ENCODE data around the gene GMCL2. TPM values are rescaled to one million over a fixed set of nuclear protein-coding genes. Genes with fewer than 3 reads are reported as not detected.
A peak's percentile ranks its signal among the peaks of the same experiment; 100 is the strongest.

Gene GMCL2
- total RNA-seq, 6 experiments from 2014 or later: not detected

- 75% methylated on average over 2 of the region's 2 CpGs for whole genome bisulfite sequencing (ENCODE audit: insufficient coverage, low coverage, low lambda C conversion rate, missing lambda C conversion rate)
- Histone ChIP-seq H3K27me3 (no peaks in the 10 kb centered on the region), H3K27ac (no peak overlapping the region), H3K9me3 (no peaks in the 10 kb centered on the region), H3K4me3 (no peak overlapping the region), H3K36me3 (no peaks in the 10 kb centered on the region), H3K4me1 (no peaks in the 10 kb centered on the region)
- TF ChIP-seq CTCF (IDR thresholded peaks at IDR 0.05) (no peak), POLR2A (IDR thresholded peaks at IDR 0.05) (no peak)
- intact Hi-C loops (cut with DNase I): no loop called here
- DNase-seq: no peak
- ATAC-seq: no peak
These were observed 16.7 kb downstream of the GMCL2 start for GRCh38 chr5:178170455-178170854.

GRCh38 chr5:178165581-178165980, 21.6 kb downstream of the GMCL2 start:
- WGBS (ENCODE audit: insufficient coverage, low coverage, low lambda C conversion rate, missing lambda C conversion rate): 80% methylated on average over 1 of the region's 38 CpGs
- Histone ChIP-seq H3K36me3 (no peaks in the 10 kb centered on the region), H3K27ac (no peak overlapping the region), H3K4me3 (no peak overlapping the region), H3K9me3 (no peaks in the 10 kb centered on the region), H3K27me3 (no peaks in the 10 kb centered on the region), H3K4me1 (peaks cover 0 to 7% (median 0%) of the 10 kb centered on the region in 4 donors)
- TF ChIP-seq CTCF (IDR thresholded peaks at IDR 0.05): no peak
- TF ChIP-seq POLR2A (IDR thresholded peaks at IDR 0.05): no peak
- intact Hi-C loops (cut with DNase I): loop anchor here in 1 of 2 donors (10.0 kb wide), 1 partner anchor 91 kb away; no protein-coding TSS in a partner anchor
- no peak for ATAC-seq
- no peak for DNase-seq

GRCh38 chr5:178163772-178164735, 23.1 kb downstream of the GMCL2 start:
- ATAC-seq (peak; percentile 100), DNase-seq (peak; percentile 86 to 88 (median 86))
- intact Hi-C loops (cut with DNase I): loop anchor here (5.0 to 10.0 kb wide), 2 partner anchors 87 to 89 kb away; no protein-coding TSS in a partner anchor
- Histone ChIP-seq H3K9me3 (no peaks in the 10 kb centered on the region), H3K4me3 (no peak overlapping the region), H3K27ac (no peak overlapping the region), H3K4me1 (peaks cover 0 to 7% (median 0%) of the 10 kb centered on the region in 4 donors), H3K27me3 (no peaks in the 10 kb centered on the region), H3K36me3 (no peaks in the 10 kb centered on the region)
- WGBS (ENCODE audit: insufficient coverage, low coverage, low lambda C conversion rate, missing lambda C conversion rate): 18% methylated on average over 11 of the region's 33 CpGs
- TF ChIP-seq POLR2A (IDR thresholded peaks at IDR 0.05): no peak
- TF ChIP-seq CTCF (IDR thresholded peaks at IDR 0.05): peak; percentile 97 to 99 (median 98)

- Histone ChIP-seq H3K9me3 (no peaks in the 10 kb centered on the region), H3K36me3 (no peaks in the 10 kb centered on the region), H3K27me3 (no peaks in the 10 kb centered on the region), H3K4me1 (peaks cover 0 to 7% (median 0%) of the 10 kb centered on the region in 4 donors), H3K27ac (no peak overlapping the region), H3K4me3 (no peak overlapping the region)
- TF ChIP-seq POLR2A (IDR thresholded peaks at IDR 0.05) (no peak), CTCF (IDR thresholded peaks at IDR 0.05) (no peak)
- DNase-seq (no peak), ATAC-seq (no peak)
- WGBS (ENCODE audit: insufficient coverage, low coverage, low lambda C conversion rate, missing lambda C conversion rate): 51% methylated on average over 5 of the region's 9 CpGs
- intact Hi-C loops (cut with DNase I): loop anchor here (5.0 to 10.0 kb wide), 2 partner anchors 85 to 88 kb away; no protein-coding TSS in a partner anchor
These were observed 24.7 kb downstream of the GMCL2 start for GRCh38 chr5:178162481-178162880.

Data from right lobe of liver (tissue), 6 donors.